ENCODE results near the gene SSBP3. TPM values are rescaled to one million over a fixed set of nuclear protein-coding genes. Genes with fewer than 3 reads are reported as not detected.

Gene SSBP3
- total RNA-seq, 4 donors from 2014 or later: 28.7 to 162 (median 37.0) TPM

- TF ChIP-seq, protein P1, sequence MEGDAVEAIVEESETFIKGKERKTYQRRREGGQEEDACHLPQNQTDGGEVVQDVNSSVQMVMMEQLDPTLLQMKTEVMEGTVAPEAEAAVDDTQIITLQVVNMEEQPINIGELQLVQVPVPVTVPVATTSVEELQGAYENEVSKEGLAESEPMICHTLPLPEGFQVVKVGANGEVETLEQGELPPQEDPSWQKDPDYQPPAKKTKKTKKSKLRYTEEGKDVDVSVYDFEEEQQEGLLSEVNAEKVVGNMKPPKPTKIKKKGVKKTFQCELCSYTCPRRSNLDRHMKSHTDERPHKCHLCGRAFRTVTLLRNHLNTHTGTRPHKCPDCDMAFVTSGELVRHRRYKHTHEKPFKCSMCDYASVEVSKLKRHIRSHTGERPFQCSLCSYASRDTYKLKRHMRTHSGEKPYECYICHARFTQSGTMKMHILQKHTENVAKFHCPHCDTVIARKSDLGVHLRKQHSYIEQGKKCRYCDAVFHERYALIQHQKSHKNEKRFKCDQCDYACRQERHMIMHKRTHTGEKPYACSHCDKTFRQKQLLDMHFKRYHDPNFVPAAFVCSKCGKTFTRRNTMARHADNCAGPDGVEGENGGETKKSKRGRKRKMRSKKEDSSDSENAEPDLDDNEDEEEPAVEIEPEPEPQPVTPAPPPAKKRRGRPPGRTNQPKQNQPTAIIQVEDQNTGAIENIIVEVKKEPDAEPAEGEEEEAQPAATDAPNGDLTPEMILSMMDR (IDR thresholded peaks at IDR 0.05): no peak
- TF ChIP-seq EP300 (IDR thresholded peaks at IDR 0.05; ENCODE audit: low read depth) (no peak), POLR2A (IDR thresholded peaks at IDR 0.05) (no peak), POLR2AphosphoS5 (IDR thresholded peaks at IDR 0.05) (peak in 1 of 3 donors; percentile 14)
- DNase-seq: peak; percentile 47
- peaks cover 13 to 58% (median 23%) of the 10 kb centered on the region in 4 donors for H3K4me1 ChIP-seq
- intact Hi-C loops (cut with DNase I; ENCODE audit: low total_unique reads) (no loop called here), in situ Hi-C loops (cut with MboI; ENCODE audit: low pct_ligation_motif_present in 1 of 4, low pct_unique_long_range_greater_than_20kb in 1 of 4, low sequenced_read_pairs in 3 of 4) (no loop called here)
- no peaks in the 10 kb centered on the region for H3K27me3 ChIP-seq
- H3K4me3 ChIP-seq: no peak overlapping the region
- H3K27ac ChIP-seq: peak overlapping the region; percentile 45 to 54 (median 50)
- H3K9me3 ChIP-seq: no peaks in the 10 kb centered on the region
- 39% methylated on average over 7 of the region's 7 CpGs; no CpG with 5 or more reads in 1 of the 2 donors for WGBS, 2 donors (ENCODE audit: low coverage in 1 of 2)
- H3K36me3 ChIP-seq: no peaks in the 10 kb centered on the region
Measured at GRCh38 chr1:54312796-54313316, 93.3 kb downstream of the SSBP3 start.

GRCh38 chr1:54311506-54311905, 94.7 kb downstream of the SSBP3 start:
- no peak for DNase-seq
- Histone ChIP-seq H3K27me3 (no peaks in the 10 kb centered on the region), H3K9me3 (no peaks in the 10 kb centered on the region), H3K36me3 (no peaks in the 10 kb centered on the region), H3K27ac (peak overlapping the region in 1 of 4 donors; percentile 54), H3K4me1 (peaks cover 13 to 54% (median 23%) of the 10 kb centered on the region in 4 donors), H3K4me3 (no peak overlapping the region)
- 91% methylated on average over 7 of the region's 7 CpGs; no CpG with 5 or more reads in 1 of the 2 donors for WGBS, 2 donors (ENCODE audit: low coverage in 1 of 2)
- intact Hi-C loops (cut with DNase I; ENCODE audit: low total_unique reads) (no loop called here), in situ Hi-C loops (cut with MboI; ENCODE audit: low pct_ligation_motif_present in 1 of 4, low pct_unique_long_range_greater_than_20kb in 1 of 4, low sequenced_read_pairs in 3 of 4) (no loop called here)
- TF ChIP-seq, protein P1 (IDR thresholded peaks at IDR 0.05): no peak
- TF ChIP-seq EP300 (IDR thresholded peaks at IDR 0.05; ENCODE audit: low read depth) (no peak), POLR2AphosphoS5 (IDR thresholded peaks at IDR 0.05) (no peak), POLR2A (IDR thresholded peaks at IDR 0.05) (no peak)

DNA sequence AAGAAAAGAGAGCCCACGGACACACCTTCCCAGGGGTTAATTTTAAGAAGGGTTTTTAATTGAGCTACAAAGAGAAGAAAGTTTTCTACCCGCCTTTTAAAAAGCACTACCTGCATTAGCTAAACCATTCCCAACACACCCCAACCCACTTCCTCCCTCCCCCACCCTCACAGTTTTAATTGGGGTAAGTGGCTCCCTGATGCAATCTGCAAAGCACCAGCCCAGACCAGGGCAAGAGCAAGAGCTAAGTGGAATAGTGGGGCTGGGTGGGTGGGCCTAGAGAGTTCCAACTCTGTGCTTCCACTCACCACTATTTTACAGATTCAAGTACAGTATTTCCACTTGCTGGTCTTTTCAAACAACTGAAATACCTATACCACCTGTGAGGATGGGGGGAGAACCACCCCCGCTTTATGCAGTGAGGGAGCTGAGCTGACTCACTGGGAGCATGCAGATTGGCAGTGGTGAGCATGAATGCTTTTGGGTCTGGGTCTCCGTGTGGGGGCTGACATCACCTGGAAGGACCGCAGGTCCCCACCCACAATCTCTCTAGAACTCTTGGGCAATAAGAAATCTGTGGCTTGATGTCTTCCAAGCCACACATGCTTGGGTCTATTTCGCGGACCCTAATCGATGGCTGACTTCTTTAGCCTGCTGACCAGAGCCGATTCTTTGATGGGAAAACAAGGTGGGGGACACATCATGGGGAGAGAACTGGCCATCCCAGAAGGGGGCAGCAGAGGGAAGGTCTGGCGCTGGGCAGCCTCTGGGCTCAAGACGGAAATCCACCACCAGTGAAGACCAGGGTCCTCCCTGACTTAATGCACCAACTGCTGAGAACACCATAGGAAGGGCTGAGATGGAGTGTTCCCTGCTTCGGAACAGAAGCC, 95.5 kb downstream of the SSBP3 start:
- Histone ChIP-seq H3K27me3 (no peaks in the 10 kb centered on the region), H3K36me3 (no peaks in the 10 kb centered on the region), H3K4me1 (peaks cover 13 to 54% (median 23%) of the 10 kb centered on the region in 4 donors), H3K27ac (peak overlapping the region in 1 of 4 donors; percentile 54), H3K4me3 (no peak overlapping the region), H3K9me3 (no peaks in the 10 kb centered on the region)
- intact Hi-C loops (cut with DNase I; ENCODE audit: low total_unique reads) (no loop called here), in situ Hi-C loops (cut with MboI; ENCODE audit: low pct_ligation_motif_present in 1 of 4, low pct_unique_long_range_greater_than_20kb in 1 of 4, low sequenced_read_pairs in 3 of 4) (no loop called here)
- DNase-seq: peak; percentile 49
- no peak for TF ChIP-seq POLR2A (IDR thresholded peaks at IDR 0.05)
- no peak for TF ChIP-seq EP300 (IDR thresholded peaks at IDR 0.05; ENCODE audit: low read depth)
- TF ChIP-seq POLR2AphosphoS5 (IDR thresholded peaks at IDR 0.05): no peak
- TF ChIP-seq, protein P1 (IDR thresholded peaks at IDR 0.05): peak; percentile 41 to 60 (median 45)
- WGBS, 2 donors (ENCODE audit: low coverage in 1 of 2): 76 to 100% methylated on average over 2 to 12 of the region's 12 CpGs

GRCh38 chr1:54309631-54310366, 96.4 kb downstream of the SSBP3 start:
- Histone ChIP-seq H3K36me3 (no peaks in the 10 kb centered on the region), H3K27me3 (no peaks in the 10 kb centered on the region), H3K9me3 (no peaks in the 10 kb centered on the region), H3K27ac (no peak overlapping the region), H3K4me1 (peaks cover 6 to 49% (median 19%) of the 10 kb centered on the region in 4 donors), H3K4me3 (no peak overlapping the region)
- in situ Hi-C loops (cut with MboI; ENCODE audit: low pct_ligation_motif_present in 1 of 4, low pct_unique_long_range_greater_than_20kb in 1 of 4, low sequenced_read_pairs in 3 of 4) (no loop called here), intact Hi-C loops (cut with DNase I; ENCODE audit: low total_unique reads) (no loop called here)
- no peak for DNase-seq
- 76 to 100% methylated on average over 5 to 19 of the region's 19 CpGs for WGBS, 2 donors (ENCODE audit: low coverage in 1 of 2)
- TF ChIP-seq, protein P1 (IDR thresholded peaks at IDR 0.05): no peak
- TF ChIP-seq POLR2AphosphoS5 (IDR thresholded peaks at IDR 0.05) (no peak), EP300 (IDR thresholded peaks at IDR 0.05; ENCODE audit: low read depth) (no peak), POLR2A (IDR thresholded peaks at IDR 0.05) (no peak)
